ENCODE measurements around the gene PICALM.

Gene PICALM

GRCh38 chr11:86079421-86079820 is 10.5 kb upstream of the PICALM start:
- no peak for DNase-seq

GRCh38 chr11:86073948-86074347 is 5.1 kb upstream of the PICALM start:
- no peak for DNase-seq

GRCh38 chr11:86072211-86072610 is 3.3 kb upstream of the PICALM start:
- no peak for DNase-seq

- DNase-seq, result no peak
Observed at GRCh38 chr11:86070142-86071056, 1.5 kb upstream of the PICALM start.

GRCh38 chr11:86069408-86070101 is 671 bp upstream of the PICALM start:
- DNase-seq, result no peak

GRCh38 chr11:86068138-86068871 is 579 bp downstream of the PICALM start:
- DNase-seq, result peak; percentile 79

- no peak for DNase-seq
Observed at GRCh38 chr11:86067851-86068137, 1.1 kb downstream of the PICALM start.

GRCh38 chr11:86067009-86067850 is 1.7 kb downstream of the PICALM start:
- DNase-seq, result no peak

- no peak for DNase-seq
Observed at GRCh38 chr11:86066657-86067008, 2.3 kb downstream of the PICALM start.

- DNase-seq, result no peak
Observed at GRCh38 chr11:86066033-86066432, 2.9 kb downstream of the PICALM start.

GRCh38 chr11:86064220-86064803 is 4.6 kb downstream of the PICALM start:
- DNase-seq, result no peak

GRCh38 chr11:86063536-86063935 is 5.3 kb downstream of the PICALM start:
- DNase-seq, result no peak

GRCh38 chr11:86062719-86063118 is 6.2 kb downstream of the PICALM start:
- DNase-seq, result no peak

GRCh38 chr11:86061483-86062205 is 7.2 kb downstream of the PICALM start:
- no peak for DNase-seq

- no peak for DNase-seq
Observed at GRCh38 chr11:86060544-86060943, 8.3 kb downstream of the PICALM start.

- DNase-seq, result no peak
Observed at GRCh38 chr11:86058360-86058759, 10.5 kb downstream of the PICALM start.

- no peak for DNase-seq
Observed at GRCh38 chr11:86056351-86056854, 12.5 kb downstream of the PICALM start.

- no peak for DNase-seq
Observed at GRCh38 chr11:86052693-86053641, 15.9 kb downstream of the PICALM start.

- no peak for DNase-seq
Observed at GRCh38 chr11:86050196-86050709, 18.6 kb downstream of the PICALM start.

Data from activated CD8-positive, alpha-beta memory T cell treated with anti-CD3 and anti-CD28 coated beads for 24 hours (primary cell).